NCI-H69 (cell line): Measurements from ENCODE around the gene CHRND.

ENCODE experiments used
- DNase-seq: peaks from one replicate; lab custom pipeline; 2025; lab: John Stamatoyannopoulos, UW

CHRND gene

GRCh38 chr2:232574674-232575403, 48.9 kb downstream of the CHRND start:
- DNase-seq = no peak

- DNase-seq = no peak
Measured at GRCh38 chr2:232575404-232575746, 49.4 kb downstream of the CHRND start.

- DNase-seq = no peak
Measured at GRCh38 chr2:232576995-232577394, 51.0 kb downstream of the CHRND start.

DNA sequence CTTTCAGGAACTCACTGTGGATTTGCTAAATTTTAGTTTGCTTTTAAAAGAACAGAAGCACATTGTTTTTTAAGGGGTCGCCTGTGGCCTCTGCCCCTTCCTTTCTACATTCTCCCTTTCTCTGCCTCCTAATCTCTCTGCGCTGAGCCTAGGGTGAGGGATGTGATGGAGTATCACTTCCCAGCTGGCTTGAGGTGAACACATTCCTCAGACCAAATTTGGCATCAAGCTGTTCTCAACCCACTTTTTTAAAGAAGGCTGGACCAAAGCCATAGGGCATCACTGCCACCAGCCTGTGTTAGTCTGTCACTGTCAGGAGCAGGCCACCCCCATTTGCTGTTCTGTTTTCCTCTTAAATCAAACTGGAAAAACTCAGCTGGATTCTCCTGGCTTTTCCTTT, 51.9 kb downstream of the CHRND start:
- DNase-seq = no peak

DNA sequence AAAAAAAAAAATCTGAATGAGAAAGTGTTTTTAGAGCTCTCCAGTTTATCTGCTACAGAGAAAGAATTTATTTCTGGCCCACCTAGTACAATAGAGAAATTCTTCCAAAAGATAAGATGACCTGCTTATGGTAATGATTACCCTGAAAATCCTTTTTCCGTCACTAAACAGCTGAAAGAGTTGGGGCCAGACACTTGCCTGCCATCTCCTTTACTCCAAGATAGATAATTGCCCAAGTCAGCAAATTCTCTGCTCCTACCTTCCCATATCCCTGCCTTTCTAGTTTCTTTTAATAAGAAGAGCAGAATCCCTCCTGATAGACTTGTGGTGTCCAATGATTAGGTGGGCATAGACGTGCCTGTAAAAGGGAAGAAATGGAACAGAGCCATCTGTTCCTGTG, 52.7 kb downstream of the CHRND start:
- no peak for DNase-seq

GRCh38 chr2:232580648-232580981, 54.7 kb downstream of the CHRND start:
- no peak for DNase-seq

- DNase-seq = no peak
Measured at GRCh38 chr2:232581725-232582124, 55.8 kb downstream of the CHRND start.

DNA sequence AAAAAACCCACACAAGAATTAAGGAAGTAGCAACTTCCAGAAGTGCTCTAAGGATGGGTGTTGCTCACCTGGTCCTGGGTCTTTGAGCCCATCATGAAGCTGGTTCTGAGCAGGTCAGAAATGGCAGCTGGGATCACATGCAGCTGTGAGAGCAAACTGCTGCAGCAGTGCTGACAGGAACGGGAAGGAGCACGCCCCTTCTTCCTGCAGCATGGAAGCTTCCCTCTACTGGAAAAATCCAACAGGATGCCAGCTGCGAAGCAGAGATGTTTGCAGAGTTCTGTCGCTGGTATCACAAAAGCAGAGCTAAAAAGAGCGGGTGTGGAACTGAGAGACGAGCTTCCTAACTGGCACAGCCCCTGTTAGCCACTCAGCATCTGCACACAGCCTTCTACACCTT, 58.3 kb downstream of the CHRND start:
- DNase-seq = peak; percentile 22
